HG03135 (cell line): ENCODE results near the gene MAST3.
"Not testable (repeated sequence)": the region's sequence is repeated elsewhere in the genome, so short reads cannot be mapped to it uniquely, and the experiment has no call there.

Experiments
- ATAC-seq: cut with Tn5 transposase; IDR thresholded peaks from one replicate; pipeline ENCODE4 v1.9.1; 2021; ENCODE audit warnings: mild to moderate bottlenecking, moderate library complexity; ENCODE audit not compliant: unreplicated experiment

The MAST3 gene

DNA sequence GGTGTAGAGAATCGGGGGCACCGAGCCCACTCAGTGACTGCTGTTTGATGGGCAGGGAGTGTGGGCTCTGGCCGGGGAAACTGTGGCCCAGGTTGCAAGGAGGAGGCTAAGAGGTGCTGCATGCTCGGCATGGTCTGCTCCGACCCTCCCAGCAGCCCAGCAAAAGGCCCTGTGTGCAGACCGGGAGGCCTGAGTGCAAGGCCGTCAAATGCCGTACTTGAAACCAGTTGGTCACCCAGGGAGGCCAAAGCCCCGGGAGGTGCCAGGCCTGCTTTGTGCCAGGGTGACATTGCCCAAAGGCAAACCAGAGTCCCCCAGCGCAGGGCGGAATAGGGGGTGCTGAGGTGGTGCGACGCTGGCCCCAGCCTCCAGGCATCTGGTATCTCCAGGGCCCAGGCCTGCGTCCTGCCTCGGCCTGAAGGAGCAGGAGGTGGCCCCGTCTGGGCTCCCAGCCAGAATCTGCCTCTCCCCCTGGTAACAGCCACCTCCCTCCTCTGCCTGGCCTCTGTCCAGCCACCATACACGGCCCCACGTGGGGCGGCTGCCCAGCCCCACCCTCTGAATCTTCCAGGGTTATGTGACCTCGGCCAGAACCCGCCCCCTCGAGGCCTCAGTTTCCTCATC lies 59.4 kb downstream of the MAST3 start:
- no peak for ATAC-seq

DNA sequence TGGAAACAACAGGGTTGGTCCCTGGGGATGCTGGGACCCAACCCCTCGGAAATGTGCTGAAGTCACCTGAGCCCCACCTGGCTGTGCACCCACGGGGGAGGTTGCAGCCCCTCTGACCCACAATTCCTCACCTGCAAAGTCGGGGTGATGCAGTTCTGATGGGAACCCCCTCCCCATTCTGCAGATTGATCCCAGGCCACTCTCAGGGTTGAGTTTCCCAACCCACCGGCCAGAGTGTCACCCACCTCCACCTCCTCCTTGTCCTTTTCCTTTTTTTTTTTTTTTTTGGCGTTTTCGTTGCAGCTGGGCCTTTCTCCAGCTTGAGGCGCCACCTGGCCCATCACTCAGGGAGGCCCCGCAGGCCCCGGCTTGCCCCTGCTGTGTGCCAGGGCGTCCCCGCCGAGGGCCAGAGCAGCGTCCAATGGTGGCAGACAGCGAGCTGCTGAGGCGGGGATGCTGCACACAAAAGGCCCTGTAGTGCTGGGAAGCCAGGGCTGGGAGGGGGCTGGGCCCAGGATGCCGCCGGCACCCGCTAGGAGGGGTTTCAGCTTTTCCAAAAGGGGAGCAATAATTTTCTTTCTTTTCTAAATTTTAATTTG lies 60.0 kb downstream of the MAST3 start:
- ATAC-seq: no peak

GRCh38 chr19:18158467-18158866 lies 60.9 kb downstream of the MAST3 start:
- ATAC-seq: no peak

GRCh38 chr19:18159059-18159616 lies 61.6 kb downstream of the MAST3 start:
- not testable (repeated sequence) for ATAC-seq

- no peak for ATAC-seq
Observed at GRCh38 chr19:18159810-18160209, 62.2 kb downstream of the MAST3 start.

- ATAC-seq: no peak
Observed at GRCh38 chr19:18160493-18160970, 63.0 kb downstream of the MAST3 start.

GRCh38 chr19:18160971-18161635 lies 63.5 kb downstream of the MAST3 start:
- peak; percentile 69 for ATAC-seq

DNA sequence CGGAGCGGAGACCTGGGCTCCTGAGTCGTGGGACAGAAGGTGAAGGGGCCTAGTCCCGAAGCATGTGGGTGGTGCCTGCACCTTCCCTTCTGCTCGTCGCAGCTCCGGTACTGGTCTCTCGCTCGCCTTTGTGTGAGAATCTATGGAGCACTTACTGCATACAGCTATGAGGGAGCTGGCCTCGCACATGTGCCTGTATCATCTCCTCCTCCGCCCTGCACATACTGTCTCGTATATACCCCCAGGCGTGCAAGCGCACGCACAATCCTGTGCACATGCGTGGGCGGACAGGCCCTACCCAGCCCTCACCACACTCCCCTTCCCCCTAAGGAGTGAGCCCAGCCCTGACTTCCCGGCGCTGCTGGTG lies 64.0 kb downstream of the MAST3 start:
- no peak for ATAC-seq

DNA sequence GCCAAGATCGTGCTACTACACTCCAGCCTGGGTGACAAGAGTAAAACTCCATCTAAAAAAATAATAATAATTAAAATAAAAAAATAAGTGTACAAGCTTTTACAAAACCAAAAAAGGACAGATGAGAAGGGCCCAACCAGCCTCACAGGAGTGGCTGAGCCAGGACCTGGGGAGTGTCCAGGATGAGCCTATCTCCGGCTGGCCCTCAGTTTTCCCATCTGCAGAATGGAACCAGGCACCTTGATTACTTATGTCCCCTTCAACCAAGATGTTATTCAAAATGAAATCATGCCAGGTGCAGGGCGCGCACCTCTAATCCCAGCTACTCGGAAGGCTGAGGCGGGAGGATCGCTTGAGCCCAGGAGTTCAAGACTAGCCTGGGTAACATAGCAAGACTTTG lies 66.5 kb downstream of the MAST3 start:
- ATAC-seq: no peak

DNA sequence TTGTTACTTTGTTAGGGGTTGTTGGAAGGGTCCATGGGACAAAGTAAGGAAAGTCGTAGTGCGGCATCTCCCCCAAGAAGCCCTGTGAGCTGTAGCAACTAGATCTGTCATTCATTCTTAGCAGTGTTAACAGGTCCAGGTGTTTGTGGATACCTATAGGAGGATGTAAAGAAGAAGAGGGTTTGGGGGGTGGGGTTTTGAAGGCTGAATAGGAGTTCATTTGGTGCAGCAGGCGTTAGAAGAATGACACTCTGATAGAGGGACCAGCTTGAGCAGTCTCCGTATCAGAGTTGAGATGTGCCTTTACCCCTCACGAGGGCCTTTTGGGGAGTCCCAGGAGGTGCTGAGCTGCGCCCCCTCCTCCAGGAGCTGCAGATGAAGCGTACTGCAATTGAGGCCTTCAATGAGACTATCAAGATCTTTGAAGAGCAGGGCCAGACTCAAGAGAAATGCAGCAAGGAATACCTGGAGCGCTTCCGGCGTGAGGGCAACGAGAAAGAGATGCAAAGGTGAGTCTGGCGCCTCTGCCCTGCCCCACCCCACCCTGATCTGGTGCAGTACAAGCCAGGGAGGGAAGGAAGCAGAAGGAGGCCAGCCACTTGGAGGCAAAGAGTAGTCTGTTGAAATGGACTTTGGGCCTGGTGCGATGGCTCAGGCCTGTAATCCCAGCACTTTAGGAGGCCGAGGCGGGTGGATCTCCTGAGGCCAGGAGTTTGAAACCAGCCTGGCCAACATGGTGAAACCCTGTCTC lies 68.4 kb downstream of the MAST3 start:
- no peak for ATAC-seq

- ATAC-seq: no peak
Observed at GRCh38 chr19:18167011-18167410, 69.4 kb downstream of the MAST3 start.

DNA sequence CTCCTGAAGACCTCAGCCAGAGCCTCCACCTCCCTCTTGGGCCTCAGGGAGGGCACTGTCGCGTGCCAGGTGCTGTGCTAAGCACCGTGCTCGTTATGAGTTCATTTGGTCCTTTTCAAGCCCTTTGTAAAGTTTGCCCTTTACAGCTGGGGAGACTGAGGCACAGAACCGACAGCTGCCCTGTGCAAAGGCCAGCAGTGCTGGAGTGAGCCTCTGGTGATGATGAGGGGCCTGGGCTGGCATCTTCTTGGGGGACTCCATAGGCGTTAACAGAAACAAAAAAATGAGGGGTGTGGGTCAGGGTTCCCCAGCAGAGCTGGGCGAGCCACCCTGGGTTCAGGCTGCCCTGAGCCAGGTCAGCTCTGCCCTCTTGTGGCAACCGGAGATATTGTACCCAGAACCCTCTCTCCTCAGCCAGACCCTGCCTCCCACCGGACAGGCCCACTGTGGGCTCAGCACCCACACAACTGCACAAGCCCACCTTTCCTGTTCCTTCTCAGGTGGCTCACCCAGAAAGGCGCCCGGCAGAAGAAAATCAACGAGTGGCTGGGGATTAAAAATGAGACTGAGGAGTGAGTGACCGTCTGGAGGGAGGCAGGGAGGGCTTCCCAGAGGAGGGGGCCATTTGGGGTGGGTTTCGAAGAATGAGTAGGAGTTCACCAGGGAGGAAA lies 70.5 kb downstream of the MAST3 start:
- no peak for ATAC-seq

DNA sequence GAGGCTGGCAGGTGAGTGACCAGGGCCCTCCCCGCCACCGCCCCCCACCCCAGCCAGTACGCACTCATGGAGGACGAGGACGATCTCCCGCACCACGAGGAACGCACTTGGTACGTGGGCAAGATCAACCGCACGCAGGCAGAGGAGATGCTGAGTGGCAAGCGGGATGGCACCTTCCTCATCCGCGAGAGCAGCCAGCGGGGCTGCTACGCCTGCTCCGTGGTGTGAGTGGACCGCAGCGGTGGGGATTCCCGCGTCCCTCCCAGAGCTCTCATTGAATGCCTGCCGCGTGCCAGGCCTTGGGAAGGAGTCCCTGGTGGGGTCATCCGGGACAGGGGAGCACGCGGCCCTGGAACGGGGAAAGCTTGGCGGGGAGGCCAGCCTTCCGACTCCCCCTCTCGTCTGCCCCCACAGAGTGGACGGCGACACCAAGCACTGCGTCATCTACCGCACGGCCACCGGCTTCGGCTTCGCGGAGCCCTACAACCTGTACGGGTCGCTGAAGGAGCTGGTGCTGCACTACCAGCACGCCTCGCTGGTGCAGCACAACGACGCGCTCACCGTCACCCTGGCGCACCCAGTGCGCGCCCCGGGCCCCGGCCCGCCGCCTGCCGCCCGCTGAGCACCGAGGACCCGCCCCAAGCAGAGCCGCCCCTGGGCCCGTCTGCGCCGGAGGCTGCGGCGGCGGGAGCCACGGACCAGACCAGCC lies 71.2 kb downstream of the MAST3 start:
- ATAC-seq: no peak

DNA sequence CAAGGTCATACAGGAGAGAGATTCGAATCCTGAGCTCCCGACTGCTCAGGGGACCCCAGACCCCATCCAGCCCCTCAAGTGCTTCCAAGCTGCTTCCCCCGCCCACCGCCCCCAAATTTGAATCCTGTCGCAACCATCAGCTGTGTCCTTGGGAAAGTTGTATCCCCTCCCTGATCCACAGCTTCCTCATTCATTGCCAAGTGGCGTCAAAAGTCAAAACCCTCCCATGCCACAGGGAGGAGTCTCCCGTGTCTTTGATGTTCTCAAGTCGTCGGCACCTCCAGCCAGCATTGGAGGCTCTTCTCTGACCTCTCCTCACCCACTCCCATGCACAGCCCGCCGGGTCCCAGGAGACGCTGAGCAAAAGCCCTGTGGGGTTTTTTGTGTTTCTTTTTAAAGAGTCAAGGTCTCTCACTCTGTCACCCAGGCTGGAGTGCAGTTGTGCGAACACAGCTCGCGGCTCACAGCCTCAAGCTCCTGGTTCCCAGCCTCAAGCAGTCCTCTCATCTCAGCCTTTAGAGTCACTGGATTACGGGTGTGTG lies 73.2 kb downstream of the MAST3 start:
- no peak for ATAC-seq

- ATAC-seq: no peak
Observed at GRCh38 chr19:18171605-18172327, 74.2 kb downstream of the MAST3 start.

DNA sequence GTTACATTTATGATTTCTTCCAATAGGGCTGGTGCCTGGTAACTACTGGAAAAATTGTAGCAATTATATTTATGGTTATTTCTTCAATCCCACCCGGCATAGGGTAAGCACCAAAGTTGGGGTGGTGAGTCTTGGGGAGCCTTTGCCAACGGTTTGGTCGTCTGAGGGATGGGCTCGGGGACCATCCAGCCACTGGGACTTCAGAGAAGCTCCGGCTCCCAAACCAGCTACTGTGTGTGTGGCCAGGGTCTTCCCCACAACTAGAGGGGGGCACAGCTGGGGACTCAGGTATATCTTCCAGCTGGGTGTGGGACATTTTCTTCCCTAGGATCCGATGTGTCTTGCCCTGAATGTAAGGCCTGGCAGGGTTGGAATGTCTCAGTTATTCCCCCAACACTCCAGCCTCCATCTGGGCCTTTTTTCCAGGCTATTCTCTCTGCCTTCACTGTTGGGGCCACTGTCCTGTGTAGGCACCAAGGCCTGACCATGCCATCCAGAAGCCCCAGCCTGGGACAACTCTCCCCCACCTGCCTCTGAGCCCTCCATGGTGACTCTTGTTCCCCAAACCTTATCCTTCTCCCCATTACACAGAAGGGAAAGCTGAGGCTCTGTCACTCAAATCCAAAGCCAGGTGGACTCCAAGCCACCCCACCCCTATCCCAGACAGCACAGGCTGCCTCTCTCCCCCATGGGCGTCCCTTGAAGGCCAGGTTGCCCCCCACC lies 74.9 kb downstream of the MAST3 start:
- ATAC-seq: no peak

DNA sequence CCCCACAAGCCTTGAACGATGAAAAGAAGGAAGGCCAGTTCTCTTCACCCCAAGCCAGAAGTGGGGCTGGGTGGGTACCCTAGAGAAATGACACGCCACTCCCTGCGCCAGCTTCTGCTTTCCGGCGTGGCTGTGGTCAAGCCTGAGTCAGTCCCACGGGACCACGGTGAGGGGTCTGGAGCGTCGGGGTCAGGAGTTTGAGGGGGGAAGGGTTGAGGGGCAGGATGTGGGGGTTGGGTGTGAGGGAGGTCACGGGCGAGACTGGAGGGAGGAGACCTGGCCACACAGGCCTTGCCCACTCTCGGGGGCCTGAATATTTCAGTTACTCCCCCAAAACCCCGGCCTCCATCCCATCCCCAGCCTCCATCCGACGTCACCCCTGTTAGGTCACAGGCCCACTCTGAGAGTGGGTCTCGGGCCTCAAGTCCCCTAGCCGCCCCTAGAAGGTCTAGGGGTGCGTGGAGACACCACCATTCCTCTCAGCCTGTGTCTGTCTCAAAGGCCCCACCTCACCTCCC lies 75.5 kb downstream of the MAST3 start:
- ATAC-seq: no peak

- peak; percentile 47 for ATAC-seq
Observed at GRCh38 chr19:18173572-18174288, 76.2 kb downstream of the MAST3 start, which contains the start of gene IFI30. Gene IFI30 (plus strand): TSS chr19:18173813. CDS start chr19:18173842, 29 bp downstream.
